ENCODE results near the gene OR52I1.

The OR52I1 gene, protein sequence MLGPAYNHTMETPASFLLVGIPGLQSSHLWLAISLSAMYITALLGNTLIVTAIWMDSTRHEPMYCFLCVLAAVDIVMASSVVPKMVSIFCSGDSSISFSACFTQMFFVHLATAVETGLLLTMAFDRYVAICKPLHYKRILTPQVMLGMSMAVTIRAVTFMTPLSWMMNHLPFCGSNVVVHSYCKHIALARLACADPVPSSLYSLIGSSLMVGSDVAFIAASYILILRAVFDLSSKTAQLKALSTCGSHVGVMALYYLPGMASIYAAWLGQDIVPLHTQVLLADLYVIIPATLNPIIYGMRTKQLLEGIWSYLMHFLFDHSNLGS

DNA sequence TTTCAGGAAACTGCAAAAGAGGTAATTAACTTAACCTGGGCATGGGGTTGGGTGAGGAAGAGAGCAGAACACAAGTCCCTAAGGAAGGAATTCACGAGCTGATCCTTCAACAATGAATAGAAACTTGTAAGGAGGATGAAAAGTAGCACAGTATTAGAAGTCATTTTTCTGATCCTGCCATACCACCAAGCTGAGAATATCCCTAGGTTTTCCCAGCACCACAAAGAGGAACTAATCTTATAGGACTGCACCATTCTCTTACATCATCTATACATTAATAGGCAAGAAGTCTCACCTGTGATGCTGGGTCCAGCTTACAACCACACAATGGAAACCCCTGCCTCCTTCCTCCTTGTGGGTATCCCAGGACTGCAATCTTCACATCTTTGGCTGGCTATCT is at the start of gene OR52I1:
OR52I1 (plus strand) TSS at position 301 of the 400 bp plus-strand sequence; CDS start at position 301, 0 bp downstream.
- DNase-seq (ENCODE audit: extremely low read depth in 1 of 2, low read depth in 1 of 2): no peak

DNA sequence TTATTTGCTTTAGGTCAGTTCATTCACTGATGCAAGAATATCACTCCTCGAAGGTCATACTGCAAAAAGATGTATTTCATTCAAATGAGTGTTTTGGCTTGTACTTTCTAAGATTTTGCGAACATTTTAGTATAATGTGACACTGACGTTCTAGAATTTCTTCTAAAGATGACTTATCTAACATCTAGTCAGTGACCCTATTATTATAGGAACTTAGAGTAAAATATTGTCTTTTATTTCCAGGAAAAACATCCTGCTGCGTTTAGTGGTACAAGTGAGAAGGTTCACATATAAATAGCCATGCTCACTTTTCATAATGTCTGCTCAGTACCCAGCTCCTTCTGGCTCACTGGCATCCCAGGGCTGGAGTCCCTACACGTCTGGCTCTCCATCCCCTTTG is 48.9 kb upstream of the OR52I1 start, which contains the start of gene OR52M1:
OR52M1 (plus strand) TSS at position 301 of the 400 bp plus-strand sequence; CDS start at position 301, 0 bp downstream.
- DNase-seq (ENCODE audit: extremely low read depth in 1 of 2, low read depth in 1 of 2): no peak

DNA sequence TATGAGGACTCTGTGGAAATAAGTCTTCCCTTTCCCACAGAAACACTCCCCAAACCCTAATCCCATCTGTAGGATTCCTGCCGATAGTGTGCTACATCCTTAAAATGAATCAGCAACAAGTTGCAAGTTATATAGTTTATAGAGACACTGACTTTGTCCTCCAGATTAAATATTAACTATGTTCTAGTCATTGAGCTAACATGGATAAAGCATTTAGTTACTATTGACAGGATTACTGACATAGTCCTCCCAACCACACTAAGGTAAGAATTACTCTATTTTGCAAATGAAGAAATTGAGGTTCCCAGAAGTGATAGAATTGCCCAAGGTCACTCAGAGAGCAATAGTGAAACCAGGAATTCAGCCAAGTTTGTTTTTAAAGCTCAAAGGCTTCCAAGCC is 47.0 kb upstream of the OR52I1 start:
- DNase-seq (ENCODE audit: extremely low read depth in 1 of 2, low read depth in 1 of 2): no peak

DNA sequence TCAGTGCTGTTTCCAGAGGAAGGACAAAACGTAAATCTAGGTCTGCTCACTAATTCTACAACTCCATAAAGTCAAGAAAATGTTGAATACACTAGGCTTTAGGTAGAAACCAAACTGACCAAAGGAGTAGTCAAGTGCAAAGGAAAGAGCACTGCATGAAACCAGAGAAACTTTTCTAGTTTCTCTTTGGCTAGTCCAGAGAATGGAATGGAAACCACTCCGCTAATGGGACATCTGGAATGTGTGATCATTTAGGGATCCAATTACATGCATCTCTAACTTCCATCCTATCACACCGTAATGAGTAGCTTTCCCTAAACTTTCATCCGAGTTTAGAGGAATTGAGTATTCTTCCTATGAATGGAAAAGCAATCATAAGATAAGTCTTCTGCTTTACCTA is 46.4 kb upstream of the OR52I1 start:
- no peak for DNase-seq (ENCODE audit: extremely low read depth in 1 of 2, low read depth in 1 of 2)

DNA sequence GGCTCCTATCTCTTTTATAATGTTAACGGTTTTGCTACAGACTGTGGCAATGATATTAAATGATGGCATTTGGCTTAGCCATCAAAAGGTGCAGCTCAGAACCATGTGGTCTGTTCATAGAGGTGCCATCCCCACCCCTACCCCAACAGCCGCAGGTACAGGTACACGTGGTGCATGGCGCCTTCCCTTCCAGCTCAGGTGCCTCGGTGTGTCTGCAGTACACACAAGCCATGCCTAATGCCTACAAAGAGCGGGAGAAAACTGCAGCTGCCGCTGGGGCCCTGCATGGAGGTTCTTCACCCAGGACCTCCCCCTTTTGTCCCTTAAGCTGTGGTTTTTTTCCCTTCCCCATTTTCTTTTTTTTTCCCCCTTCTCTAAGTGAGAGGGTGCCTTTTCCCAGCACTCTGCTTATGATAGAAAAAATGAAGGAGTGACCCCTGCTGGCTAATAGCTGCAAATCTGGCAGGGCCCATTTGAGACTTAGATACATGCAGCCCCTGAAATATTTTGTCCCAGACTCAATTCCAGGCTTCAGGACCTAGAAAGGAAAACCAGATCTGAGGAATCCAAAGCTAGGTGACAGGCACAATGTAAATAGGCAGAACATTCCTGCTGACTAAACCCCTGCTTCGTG is 42.4 kb upstream of the OR52I1 start:
- DNase-seq (ENCODE audit: extremely low read depth in 1 of 2, low read depth in 1 of 2): no peak

DNA sequence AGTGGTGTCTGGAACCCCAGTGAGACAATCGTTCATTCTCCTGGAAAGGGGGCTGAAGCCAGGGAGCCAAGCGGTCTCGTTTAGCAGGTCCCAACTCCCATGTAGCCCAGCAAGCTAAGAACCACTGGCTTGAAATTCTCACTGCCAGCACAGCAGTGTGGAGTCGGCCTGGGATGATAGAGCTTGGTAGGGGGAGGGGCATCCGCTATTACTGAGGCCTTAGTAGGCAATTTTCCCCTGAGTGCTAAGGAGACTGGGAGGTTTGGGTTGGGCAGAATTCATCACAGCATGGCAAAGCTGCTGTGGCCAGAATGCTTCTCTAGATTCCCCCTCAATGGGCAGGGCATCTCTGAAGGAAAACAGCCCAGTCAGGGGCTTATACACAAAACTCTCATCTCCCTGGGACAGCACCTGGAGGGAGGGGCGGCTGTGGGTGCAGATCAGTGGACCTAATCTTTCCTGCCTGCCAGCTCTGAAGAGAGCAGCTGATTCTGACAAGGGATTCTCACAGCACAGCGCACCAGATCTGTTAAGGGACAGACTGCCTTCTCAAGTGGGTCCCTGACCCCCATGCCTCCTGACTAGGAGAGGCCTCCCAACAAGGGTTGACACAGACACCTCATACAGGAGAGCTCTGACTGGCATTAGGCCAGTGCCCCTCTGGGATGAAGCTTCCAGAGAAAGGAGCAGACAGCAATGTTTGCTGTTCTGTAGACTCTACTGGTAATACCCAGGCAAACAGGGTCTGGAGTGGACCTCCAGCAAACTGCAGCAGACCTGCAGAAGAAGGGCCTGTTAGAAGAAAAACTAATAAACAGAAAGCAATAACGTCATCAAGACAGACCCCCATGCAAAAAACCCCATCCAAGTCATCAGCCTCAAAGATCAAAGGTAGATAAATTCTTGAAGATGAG is 34.1 kb upstream of the OR52I1 start:
- DNase-seq (ENCODE audit: extremely low read depth in 1 of 2, low read depth in 1 of 2): no peak

DNA sequence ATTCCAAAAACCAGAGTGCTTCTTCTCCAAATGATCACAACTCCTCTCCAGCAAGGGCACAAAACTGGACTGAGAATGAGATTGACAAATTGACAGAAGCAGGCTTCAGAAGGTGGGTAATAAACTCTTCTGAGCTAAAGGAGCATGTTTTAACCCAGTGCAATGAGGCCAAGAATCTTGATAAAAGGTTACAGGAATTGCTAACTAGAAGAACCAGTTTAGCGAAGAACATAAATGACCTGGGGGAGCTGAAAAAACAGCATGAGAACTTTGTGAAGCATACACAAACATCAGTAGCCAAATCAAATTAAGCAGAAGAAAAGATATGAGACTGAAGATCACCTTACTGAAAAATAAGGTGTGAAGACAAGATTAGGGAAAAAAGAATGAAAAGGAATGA is 33.4 kb upstream of the OR52I1 start:
- no peak for DNase-seq (ENCODE audit: extremely low read depth in 1 of 2, low read depth in 1 of 2)

DNA sequence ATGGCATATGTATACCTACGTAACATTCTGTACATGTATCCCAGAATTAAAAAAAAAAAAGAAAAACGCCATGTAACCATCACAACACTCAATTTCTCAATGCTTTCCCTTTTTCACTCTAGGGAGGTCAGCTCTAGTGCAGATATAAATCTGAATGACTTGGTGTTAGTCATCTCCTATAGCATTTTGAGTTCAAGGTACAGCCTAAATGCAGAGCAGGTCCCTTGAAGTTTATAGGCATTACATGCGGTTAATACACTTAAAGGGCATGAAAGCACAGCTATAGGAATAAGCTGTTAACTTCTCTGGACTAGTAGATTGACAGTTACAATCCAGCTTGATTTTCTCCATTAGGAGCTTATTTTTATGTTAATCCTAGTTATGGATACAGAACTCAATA is 28.5 kb upstream of the OR52I1 start:
- no peak for DNase-seq (ENCODE audit: extremely low read depth in 1 of 2, low read depth in 1 of 2)

DNA sequence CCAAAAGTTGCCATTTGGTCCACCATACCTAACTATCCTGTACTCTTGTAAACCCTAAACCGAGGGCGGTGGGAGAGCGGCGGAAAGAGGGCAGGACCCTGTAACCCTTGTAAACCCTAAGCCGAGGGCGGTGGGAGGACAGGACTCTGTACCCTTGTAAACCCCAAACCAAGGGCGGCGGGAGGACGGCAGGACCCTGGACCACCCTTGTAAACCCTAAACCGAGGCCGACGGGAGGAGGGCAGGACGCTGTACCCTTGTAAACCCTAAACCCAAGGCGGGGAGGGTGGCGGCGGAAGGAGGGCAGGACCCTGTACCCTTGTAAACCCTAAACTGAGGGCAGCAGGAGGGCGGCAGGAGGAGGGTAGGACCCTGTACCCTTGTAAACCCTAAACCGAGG is 24.8 kb upstream of the OR52I1 start:
- no peak for DNase-seq (ENCODE audit: extremely low read depth in 1 of 2, low read depth in 1 of 2)

DNA sequence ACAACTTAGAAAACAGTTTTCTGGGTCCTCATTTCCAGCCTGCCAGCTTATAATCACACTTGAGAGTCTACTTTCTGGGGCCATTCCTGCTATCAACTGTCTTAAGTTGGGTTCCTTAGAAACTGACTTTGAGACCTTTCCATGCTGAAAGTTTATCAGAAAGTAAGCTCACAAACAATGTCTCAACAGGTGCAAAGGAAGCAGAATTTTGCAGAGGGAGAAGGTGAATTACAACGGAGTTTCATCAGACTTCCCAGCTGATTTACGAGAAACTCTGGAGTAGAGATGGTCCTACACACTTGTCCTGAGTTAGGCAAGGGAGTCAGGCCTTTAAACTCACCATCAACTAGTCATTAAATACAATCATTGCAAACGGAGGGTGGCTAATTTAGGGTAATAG is 17.0 kb upstream of the OR52I1 start:
- DNase-seq (ENCODE audit: extremely low read depth in 1 of 2, low read depth in 1 of 2): no peak

DNA sequence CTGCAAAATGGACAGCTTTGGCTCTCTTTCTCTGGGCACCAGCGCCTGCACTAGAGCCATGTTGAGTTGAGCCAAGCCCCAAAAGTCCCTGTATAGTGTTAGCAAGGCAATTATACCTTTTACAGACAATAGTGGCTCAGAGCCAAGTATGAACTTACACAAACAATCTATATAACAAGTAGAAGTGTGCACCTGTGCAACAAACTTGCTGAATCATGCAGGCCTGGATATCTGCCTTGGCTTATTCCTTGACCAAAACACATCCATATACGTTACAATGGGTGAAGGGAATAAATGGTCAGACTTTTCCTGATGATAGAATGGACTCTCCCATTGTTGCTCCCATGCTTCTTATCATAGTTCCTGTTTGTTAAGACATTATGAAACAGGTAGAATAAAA is 16.1 kb upstream of the OR52I1 start:
- DNase-seq (ENCODE audit: extremely low read depth in 1 of 2, low read depth in 1 of 2): no peak

DNA sequence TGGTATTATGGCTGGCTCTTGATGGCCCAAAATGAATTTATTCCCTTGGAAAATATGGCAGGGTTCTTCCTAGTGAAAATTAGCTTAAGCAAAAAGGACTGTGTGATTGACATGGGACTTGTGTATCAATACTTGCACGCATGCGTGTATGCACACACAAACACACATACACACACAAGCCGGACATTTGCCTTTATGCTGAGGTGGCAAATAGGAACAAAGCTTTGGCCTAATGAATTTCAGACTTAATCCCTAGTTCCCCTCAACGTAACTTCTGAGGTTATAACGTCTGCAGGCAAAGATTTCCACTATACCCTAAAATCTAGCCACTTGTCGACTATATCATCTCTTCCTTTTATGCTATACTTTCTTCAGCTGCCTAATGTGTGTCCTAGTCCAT is 15.2 kb upstream of the OR52I1 start:
- no peak for DNase-seq (ENCODE audit: extremely low read depth in 1 of 2, low read depth in 1 of 2)

DNA sequence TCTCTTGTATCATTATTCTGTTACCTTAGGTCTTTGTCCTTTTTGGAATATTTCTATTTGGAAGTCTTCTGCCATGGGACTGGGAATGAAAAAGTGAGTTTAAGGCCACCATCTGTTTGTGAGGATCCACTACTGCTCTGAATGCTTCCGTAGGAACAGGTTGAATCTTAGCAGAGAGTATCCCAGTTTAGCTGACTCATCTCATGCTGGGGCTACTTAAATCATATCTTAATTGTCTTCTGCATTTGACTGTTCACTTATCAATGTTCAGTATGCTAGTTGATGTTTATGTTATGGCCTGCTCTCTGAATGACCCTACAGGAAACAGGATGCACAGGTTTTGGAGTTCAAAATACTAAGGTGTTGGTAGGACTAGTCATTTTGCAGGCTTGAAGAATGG is 13.7 kb upstream of the OR52I1 start:
- no peak for DNase-seq (ENCODE audit: extremely low read depth in 1 of 2, low read depth in 1 of 2)

DNA sequence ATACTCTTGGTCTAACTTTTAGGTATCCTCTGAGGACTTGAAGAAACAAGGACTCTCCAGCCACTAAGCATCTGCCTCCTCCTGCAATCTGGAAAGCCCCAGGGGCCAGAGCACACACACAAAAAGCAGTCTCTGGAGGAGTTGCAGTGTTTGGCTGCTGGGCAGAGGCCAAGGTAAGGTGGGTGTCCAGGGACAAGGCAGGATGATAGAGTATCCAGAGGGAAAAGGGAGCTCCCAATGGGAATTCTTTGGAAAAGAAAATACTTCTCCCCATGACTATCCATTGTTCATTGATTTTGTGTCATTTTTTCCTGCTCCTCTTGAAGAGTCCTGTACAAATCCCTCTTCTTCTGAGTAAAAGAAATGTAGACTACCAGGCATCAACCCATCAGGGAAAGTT is 12.4 kb upstream of the OR52I1 start, which contains the start of gene OR52I2:
OR52I2 (plus strand) TSS at position 301 of the 400 bp plus-strand sequence.
- no peak for DNase-seq (ENCODE audit: extremely low read depth in 1 of 2, low read depth in 1 of 2)

DNA sequence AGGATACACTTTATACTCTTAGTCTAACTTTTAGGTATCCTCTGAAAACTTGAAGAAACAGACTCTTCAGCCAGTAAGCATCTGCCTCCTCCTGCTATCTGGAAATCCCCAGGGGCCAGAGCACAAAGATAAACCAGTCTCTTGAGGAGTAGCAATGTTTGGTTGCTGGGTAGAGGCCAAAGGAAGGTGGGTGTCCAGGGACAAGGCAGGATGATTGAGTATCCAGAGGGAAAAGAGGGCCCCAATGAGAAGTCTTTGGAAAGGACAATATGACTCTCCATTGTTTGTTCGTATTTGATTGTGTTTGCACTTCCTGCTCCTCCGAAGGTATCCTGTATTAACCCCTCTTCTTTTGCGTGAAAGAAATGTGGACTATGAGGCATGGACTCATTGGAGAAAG is 4.8 kb upstream of the OR52I1 start:
- no peak for DNase-seq (ENCODE audit: extremely low read depth in 1 of 2, low read depth in 1 of 2)

DNA sequence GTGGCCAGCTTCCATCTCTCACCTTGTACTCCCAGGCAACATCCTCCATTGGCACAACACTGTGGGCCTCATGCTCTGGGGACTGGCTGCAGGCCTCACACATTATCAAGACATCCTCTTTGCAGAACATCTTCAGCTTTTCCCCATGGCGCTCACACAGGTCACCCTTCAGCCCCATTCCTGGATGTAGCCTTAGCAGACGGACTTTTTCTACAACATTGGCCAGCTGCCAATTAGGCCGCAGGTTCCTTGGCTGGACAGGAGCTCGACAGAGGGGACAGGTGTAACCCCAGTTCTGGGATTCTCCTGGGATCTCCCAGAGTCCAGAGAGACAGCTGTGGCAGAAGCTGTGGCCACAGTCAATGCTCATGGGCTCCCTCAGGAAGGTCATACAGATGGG is 11.2 kb downstream of the OR52I1 start:
- no peak for DNase-seq (ENCODE audit: extremely low read depth in 1 of 2, low read depth in 1 of 2)

DNA sequence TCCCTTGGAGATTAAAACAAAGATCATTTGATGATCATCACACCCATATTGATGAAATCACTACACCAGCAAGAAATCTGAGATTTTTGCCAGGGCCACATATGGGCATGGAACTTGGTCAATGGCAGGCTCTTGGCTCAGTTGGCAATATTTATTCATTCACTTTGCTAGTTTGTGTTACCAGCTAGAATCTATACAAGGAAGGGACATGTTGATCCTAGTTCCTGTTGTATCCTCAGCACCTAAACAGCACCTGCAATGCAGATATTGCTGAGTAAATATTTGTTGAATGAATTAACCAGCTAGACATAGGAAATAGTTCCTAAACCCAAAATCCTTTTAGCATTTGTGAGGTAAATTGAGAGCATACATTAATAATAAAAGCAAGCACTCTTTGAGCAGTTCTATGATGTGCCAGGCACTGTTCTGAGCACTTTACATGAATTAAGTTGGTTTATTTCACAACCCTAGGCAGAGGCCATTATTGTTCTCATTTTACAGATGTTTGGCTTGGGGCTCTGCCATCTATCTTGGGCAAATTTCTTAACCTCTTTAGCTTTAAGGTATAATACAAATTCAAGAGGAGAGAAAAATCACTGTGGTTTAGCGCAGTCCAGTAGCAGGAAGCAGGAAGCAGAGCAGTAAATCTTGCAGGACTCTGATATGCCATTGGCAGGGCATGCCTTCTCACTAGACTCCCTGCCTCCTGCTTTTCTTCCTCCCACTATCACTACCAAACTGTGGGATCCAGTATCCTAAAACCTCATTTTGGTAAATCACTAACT is 12.6 kb downstream of the OR52I1 start:
- no peak for DNase-seq (ENCODE audit: extremely low read depth in 1 of 2, low read depth in 1 of 2)

DNA sequence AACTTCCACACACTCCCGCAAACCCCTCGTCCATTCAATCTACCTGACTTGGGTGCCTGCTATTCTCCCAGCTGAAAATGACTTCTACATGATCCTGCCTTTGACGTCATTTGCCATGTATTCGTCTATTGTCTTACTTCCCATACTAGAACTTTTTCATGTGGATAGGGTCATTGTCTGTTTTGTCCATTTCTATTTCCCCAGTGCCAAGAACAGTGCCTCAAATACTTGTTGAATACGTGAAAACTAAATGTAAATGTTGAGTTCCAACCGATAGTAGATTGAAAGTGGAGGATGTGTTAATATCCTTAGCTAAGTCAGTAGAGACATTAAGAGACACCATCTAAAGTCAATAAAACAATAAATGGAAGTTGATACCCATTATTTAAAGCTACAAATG is 13.3 kb downstream of the OR52I1 start:
- DNase-seq (ENCODE audit: extremely low read depth in 1 of 2, low read depth in 1 of 2): no peak

DNA sequence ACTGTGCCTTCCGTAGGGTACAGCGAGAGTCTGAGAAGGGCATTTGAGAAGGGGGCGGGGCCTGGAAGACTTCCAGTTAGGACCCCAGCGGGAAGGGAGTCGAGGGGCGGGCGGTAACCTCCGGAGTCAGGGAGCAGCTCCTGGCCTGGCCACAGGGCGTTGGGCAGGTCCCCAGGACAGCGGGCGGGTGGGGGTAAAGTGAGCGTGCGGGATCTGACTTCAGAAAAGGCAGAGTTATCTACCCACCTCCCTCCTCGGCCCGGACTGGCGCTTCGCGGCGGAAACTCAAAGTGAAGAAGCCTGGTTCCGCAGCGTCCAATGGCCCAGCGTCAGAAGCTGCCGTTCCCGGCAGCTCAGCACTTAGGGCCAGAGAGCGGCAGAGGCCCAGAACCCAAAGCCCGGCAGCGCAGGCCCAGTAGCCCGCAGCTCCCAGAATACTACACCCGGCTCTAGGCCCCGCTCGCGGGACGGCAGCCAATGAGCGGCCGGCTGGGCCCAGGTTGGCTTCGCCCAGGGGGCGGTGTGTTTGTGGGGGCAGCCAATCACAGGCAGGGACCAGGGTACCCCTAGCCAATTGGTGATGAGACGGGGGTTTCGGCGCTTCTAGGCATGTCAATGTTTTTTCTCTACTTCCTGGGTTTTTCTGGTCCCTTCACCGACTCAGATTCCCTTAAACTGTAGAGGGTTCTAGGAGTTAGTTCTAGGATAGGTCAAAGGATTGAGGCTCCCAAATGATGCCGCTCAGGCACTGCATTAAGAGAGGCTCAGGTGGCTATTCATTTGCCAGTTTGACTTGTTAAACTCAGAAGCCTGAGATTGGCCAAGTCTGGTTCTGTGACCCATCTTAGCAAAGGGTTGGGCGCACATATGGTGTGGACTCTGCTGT is 14.2 kb downstream of the OR52I1 start, which contains the start of gene TRIM68:
TRIM68 (minus strand) TSS at position 451 of the 886 bp plus-strand sequence. CDS start 2,727 bp downstream, outside the sequence.
- DNase-seq (ENCODE audit: extremely low read depth in 1 of 2, low read depth in 1 of 2): peak; percentile 87 to 93
